HL-60 (cell line): Measurements from ENCODE around the gene PSG11.
"Not testable (repeated sequence)": the region's sequence is repeated elsewhere in the genome, so short reads cannot be mapped to it uniquely, and the experiment has no call there.

ENCODE experiments used
- CTCF ChIP-seq: IDR thresholded peaks from one replicate; pipeline ENCODE4 v1.5.1; 2011; ENCODE audit warnings: low read length, control low read depth, inconsistent platforms; ENCODE audit not compliant: insufficient read depth
- POLR2AphosphoS5 ChIP-seq: IDR thresholded peaks from 2 replicates; pipeline ENCODE4 v1.6.1; 2012; ENCODE audit warnings: low read depth
- REST ChIP-seq: IDR thresholded peaks from 2 replicates; pipeline ENCODE4 v1.6.1; 2012; ENCODE audit warnings: low read depth; ENCODE audit not compliant: insufficient replicate concordance
- SPI1 ChIP-seq: IDR thresholded peaks from 2 replicates; pipeline ENCODE4 v1.6.1; 2012; ENCODE audit warnings: low read depth, mild to moderate bottlenecking, borderline replicate concordance

- TF ChIP-seq CTCF, POLR2AphosphoS5, REST, SPI1: not testable (repeated sequence)
Observed at GRCh38 chr19:43062418-43062817, 36.1 kb upstream of the PSG11 start.
